ENCODE measurements around the gene SV2C. TPM values are rescaled to one million over a fixed set of nuclear protein-coding genes. Genes with fewer than 3 reads are reported as not detected.
"Not testable (repeated sequence)": the region's sequence is repeated elsewhere in the genome, so short reads cannot be mapped to it uniquely, and the experiment has no call there.

Gene SV2C
- total RNA-seq, 2 donors from 2014 or later = 0.14 TPM

DNA sequence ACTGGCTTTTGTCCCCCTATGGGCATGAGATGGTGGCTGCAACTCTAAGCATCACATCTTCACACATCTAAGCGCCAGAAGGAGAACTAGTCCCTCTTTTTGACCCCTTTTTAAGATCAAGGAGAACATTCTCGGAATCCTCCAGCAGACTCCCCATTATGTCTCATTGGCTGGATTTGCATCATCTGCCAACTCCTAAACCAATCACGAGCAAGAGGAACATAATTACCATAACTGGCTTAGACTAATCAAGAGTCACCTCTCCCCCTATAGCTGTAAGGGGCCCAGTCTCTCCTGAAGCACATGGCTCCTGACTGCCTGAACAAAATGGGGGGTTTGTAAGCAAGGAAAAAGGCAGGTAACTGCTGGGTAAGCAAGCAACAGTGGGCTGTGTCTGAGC, 251.4 kb downstream of the SV2C start:
- DNase-seq (ENCODE audit: low spot score) = no peak
- no peaks in the 10 kb centered on the region for H3K9me3 ChIP-seq
- H3K27ac ChIP-seq = no peak overlapping the region
- H3K27me3 ChIP-seq (replicated peaks; ENCODE audit: insufficient read depth) = no peaks in the 10 kb centered on the region
- no peak overlapping the region for H3K4me3 ChIP-seq
- no peaks in the 10 kb centered on the region for H3K36me3 ChIP-seq
- H3K4me1 ChIP-seq (ENCODE audit: control insufficient read depth in 1 of 2, low read depth in 2 of 2) = no peaks in the 10 kb centered on the region
- TF ChIP-seq, protein P1, sequence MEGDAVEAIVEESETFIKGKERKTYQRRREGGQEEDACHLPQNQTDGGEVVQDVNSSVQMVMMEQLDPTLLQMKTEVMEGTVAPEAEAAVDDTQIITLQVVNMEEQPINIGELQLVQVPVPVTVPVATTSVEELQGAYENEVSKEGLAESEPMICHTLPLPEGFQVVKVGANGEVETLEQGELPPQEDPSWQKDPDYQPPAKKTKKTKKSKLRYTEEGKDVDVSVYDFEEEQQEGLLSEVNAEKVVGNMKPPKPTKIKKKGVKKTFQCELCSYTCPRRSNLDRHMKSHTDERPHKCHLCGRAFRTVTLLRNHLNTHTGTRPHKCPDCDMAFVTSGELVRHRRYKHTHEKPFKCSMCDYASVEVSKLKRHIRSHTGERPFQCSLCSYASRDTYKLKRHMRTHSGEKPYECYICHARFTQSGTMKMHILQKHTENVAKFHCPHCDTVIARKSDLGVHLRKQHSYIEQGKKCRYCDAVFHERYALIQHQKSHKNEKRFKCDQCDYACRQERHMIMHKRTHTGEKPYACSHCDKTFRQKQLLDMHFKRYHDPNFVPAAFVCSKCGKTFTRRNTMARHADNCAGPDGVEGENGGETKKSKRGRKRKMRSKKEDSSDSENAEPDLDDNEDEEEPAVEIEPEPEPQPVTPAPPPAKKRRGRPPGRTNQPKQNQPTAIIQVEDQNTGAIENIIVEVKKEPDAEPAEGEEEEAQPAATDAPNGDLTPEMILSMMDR (IDR thresholded peaks at IDR 0.05) = no peak
- ATAC-seq (ENCODE audit: insufficient number of reproducible peaks, low FRiP score, low read depth) = no peak

DNA sequence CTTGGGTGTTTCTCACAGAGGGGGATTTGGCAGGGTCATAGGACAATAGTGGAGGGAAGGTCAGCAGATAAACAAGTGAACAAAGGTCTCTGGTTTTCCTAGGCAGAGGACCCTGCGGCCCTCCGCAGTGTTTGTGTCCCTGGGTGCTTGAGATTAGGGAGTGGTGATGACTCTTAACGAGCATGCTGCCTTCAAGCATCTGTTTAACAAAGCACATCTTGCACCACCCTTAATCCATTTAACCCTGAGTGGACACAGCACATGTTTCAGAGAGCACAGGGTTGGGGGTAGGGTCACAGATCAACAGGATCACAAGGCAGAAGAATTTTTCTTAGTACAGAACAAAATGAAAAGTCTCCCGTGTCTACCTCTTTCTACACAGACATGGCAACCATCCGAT, 252.3 kb downstream of the SV2C start:
- H3K36me3 ChIP-seq; H3K9me3 ChIP-seq; ATAC-seq (ENCODE audit: insufficient number of reproducible peaks, low FRiP score, low read depth): not testable (repeated sequence)

DNA sequence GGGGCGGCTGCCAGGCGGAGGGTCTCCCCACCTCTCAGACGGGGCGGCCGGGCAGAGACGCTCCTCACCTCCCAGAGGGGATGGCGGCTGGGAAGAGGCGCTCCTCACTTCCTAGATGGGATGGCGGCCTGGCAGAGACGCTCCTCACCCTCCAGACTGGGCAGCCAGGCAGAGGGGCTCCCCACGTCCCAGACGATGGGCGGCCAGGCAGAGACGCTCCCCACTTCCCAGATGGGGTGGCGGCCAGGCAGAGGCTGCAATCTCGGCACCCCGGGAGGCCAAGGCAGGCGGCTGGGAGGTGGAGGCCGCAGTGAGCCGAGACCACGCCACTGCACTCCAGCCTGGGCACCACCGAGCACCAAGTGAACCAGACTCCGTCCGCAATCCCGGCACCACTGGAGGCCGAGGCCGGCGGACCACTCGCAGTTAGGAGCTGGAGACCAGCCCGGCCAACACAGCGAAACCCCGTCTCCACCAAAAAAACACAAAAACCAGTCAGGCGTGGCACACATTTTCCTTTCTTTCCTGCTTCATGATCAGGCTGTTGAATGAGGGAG, 253.1 kb downstream of the SV2C start:
- not testable (repeated sequence) for H3K4me1 ChIP-seq (ENCODE audit: control insufficient read depth in 1 of 2, low read depth in 2 of 2); ATAC-seq (ENCODE audit: insufficient number of reproducible peaks, low FRiP score, low read depth); H3K27ac ChIP-seq; H3K27me3 ChIP-seq (replicated peaks; ENCODE audit: insufficient read depth); H3K4me3 ChIP-seq; DNase-seq (ENCODE audit: low spot score); H3K36me3 ChIP-seq; H3K9me3 ChIP-seq

More for the DNA sequence above, 252.3 kb downstream of the SV2C start:
- not testable (repeated sequence) for H3K27me3 ChIP-seq (replicated peaks; ENCODE audit: insufficient read depth); H3K27ac ChIP-seq; H3K4me3 ChIP-seq; H3K4me1 ChIP-seq (ENCODE audit: control insufficient read depth in 1 of 2, low read depth in 2 of 2); DNase-seq (ENCODE audit: low spot score)

DNA sequence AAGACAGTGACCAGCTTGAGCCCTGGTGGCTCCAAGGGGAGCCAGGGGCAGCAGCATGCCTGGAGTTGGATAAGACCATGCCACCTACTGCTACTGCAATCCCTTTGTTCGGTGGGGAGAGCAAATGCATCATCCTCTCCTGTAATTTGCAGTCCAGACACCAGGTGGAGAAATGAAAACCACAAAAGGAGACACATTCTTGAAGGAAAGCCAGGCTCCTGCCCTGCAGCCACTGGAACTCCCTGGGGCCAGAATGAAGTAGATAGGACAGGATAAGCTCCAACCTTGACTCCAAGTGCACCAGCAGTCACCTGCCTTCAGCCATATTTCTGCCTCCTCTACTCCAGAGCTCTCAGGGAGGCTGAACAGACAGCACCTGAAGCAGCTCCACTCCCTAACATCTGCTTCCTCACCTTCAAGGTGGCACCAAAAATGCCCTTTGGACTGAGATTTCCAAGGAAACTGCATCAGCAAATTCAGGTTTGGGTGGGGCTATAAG, 254.8 kb downstream of the SV2C start:
- no peak overlapping the region for H3K4me3 ChIP-seq
- H3K27me3 ChIP-seq (replicated peaks; ENCODE audit: insufficient read depth) = no peaks in the 10 kb centered on the region
- DNase-seq (ENCODE audit: low spot score) (no peak), ATAC-seq (ENCODE audit: insufficient number of reproducible peaks, low FRiP score, low read depth) (no peak)
- no peaks in the 10 kb centered on the region for H3K36me3 ChIP-seq
- no peak overlapping the region for H3K27ac ChIP-seq
- TF ChIP-seq, protein P1 (IDR thresholded peaks at IDR 0.05) = no peak
- no peaks in the 10 kb centered on the region for H3K9me3 ChIP-seq
- H3K4me1 ChIP-seq (ENCODE audit: control insufficient read depth in 1 of 2, low read depth in 2 of 2) = no peaks in the 10 kb centered on the region

DNA sequence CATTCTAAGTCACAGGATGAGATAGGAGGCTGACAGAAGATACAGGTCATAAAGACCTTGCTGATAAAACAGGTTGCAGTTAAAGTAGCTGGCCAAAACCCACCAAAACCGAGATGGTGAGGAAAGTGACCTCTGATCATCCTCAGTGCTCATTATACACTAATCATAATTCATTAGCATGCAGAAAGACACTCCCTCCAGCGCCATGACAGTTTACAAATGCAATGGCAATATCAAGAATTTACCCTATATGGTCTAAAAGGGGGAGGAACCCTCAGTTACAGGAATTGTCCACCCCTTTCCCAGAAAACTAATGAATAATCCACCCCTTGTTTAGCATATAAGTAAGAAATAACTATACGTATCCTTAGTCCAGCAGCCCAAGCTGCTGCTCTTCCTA, 256.7 kb downstream of the SV2C start:
- no peak for ATAC-seq (ENCODE audit: insufficient number of reproducible peaks, low FRiP score, low read depth)
- TF ChIP-seq, protein P1 (IDR thresholded peaks at IDR 0.05) = no peak
- no peak overlapping the region for H3K27ac ChIP-seq
- no peaks in the 10 kb centered on the region for H3K9me3 ChIP-seq
- DNase-seq (ENCODE audit: low spot score) = no peak
- no peak overlapping the region for H3K4me3 ChIP-seq
- no peaks in the 10 kb centered on the region for H3K27me3 ChIP-seq (replicated peaks; ENCODE audit: insufficient read depth)
- H3K36me3 ChIP-seq = no peaks in the 10 kb centered on the region
- no peaks in the 10 kb centered on the region for H3K4me1 ChIP-seq (ENCODE audit: control insufficient read depth in 1 of 2, low read depth in 2 of 2)

DNA sequence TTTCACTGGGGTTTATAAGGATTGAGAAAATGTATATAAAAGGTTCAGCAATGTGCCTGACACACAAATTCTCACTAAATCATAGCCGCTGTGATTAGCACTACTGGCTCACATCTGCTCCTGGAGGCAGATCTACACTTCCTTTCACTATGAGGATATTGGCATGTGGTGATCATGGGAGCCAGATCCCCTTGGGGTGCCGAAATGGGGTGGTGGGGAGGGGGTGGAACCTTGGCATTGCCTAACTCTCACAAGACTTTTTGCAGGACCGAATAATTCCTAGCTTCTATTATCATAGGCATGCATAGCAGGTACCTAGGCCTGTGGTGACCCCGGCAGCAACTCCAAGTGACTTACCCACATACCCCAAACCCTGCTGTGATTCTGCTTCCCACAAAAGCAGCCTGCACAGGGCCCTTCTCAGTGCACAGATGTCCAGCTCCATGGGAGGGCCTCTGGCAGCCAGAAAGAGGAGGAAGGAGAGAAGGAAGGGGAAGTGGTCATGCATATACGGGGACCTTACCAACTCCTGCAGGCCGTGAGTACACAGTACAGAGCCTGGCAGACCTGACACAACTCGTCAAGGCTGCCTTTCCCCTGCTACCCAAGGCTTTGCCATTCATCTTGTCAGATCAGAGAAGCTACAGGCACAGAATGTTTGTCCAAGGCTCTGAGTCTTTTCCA, 258.6 kb downstream of the SV2C start:
- DNase-seq (ENCODE audit: low spot score) (no peak), ATAC-seq (ENCODE audit: insufficient number of reproducible peaks, low FRiP score, low read depth) (no peak)
- Histone ChIP-seq H3K9me3 (no peaks in the 10 kb centered on the region), H3K4me1 (ENCODE audit: control insufficient read depth in 1 of 2, low read depth in 2 of 2) (no peaks in the 10 kb centered on the region), H3K36me3 (no peaks in the 10 kb centered on the region), H3K27me3 (replicated peaks; ENCODE audit: insufficient read depth) (no peaks in the 10 kb centered on the region), H3K27ac (no peak overlapping the region), H3K4me3 (no peak overlapping the region)
- TF ChIP-seq, protein P1 (IDR thresholded peaks at IDR 0.05) = no peak

Data from thoracic aorta (tissue), 2 donors.